ENCODE results near the gene SNX3.

GRCh38 chr6:108210556-108210955, 50.3 kb downstream of the SNX3 start:
- TF ChIP-seq CTCF (IDR thresholded peaks at IDR 0.05; ENCODE audit: poor library complexity, severe bottlenecking) (no peak), POLR2AphosphoS5 (IDR thresholded peaks at IDR 0.05) (no peak), EP300 (conservative IDR thresholded peaks at IDR 0.05; ENCODE audit: poor library complexity, severe bottlenecking) (no peak), EZH2 (IDR thresholded peaks at IDR 0.05; ENCODE audit: borderline replicate concordance, insufficient read depth, low read length, poor library complexity, severe bottlenecking) (no peak), MXI1 (conservative IDR thresholded peaks at IDR 0.05; ENCODE audit: poor library complexity, severe bottlenecking) (no peak), SMC3 (conservative IDR thresholded peaks at IDR 0.05; ENCODE audit: poor library complexity) (no peak), RAD21 (conservative IDR thresholded peaks at IDR 0.05) (no peak), TAF1 (IDR thresholded peaks at IDR 0.05; ENCODE audit: low read depth) (no peak)
- TF ChIP-seq, protein P1, sequence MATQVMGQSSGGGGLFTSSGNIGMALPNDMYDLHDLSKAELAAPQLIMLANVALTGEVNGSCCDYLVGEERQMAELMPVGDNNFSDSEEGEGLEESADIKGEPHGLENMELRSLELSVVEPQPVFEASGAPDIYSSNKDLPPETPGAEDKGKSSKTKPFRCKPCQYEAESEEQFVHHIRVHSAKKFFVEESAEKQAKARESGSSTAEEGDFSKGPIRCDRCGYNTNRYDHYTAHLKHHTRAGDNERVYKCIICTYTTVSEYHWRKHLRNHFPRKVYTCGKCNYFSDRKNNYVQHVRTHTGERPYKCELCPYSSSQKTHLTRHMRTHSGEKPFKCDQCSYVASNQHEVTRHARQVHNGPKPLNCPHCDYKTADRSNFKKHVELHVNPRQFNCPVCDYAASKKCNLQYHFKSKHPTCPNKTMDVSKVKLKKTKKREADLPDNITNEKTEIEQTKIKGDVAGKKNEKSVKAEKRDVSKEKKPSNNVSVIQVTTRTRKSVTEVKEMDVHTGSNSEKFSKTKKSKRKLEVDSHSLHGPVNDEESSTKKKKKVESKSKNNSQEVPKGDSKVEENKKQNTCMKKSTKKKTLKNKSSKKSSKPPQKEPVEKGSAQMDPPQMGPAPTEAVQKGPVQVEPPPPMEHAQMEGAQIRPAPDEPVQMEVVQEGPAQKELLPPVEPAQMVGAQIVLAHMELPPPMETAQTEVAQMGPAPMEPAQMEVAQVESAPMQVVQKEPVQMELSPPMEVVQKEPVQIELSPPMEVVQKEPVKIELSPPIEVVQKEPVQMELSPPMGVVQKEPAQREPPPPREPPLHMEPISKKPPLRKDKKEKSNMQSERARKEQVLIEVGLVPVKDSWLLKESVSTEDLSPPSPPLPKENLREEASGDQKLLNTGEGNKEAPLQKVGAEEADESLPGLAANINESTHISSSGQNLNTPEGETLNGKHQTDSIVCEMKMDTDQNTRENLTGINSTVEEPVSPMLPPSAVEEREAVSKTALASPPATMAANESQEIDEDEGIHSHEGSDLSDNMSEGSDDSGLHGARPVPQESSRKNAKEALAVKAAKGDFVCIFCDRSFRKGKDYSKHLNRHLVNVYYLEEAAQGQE (IDR thresholded peaks at IDR 0.05; ENCODE audit: borderline replicate concordance), result no peak
